Measurements from ENCODE around the gene PHGDH.

PHGDH gene

GRCh38 chr1:119713039-119713748 lies 1.5 kb downstream of the PHGDH start:
- no peak for TF ChIP-seq CTCF (IDR thresholded peaks at IDR 0.05; ENCODE audit: low read depth, low read length)
- Histone ChIP-seq H3K27me3 (no peaks in the 10 kb centered on the region), H3K4me1 (peaks cover 9% of the 10 kb centered on the region), H3K9me3 (no peaks in the 10 kb centered on the region), H3K4me3 (ENCODE audit: low read depth, low read length) (peak overlapping the region; percentile 87), H3K36me3 (peaks cover 9% of the 10 kb centered on the region)
- peak; percentile 44 for DNase-seq

- peaks cover 9% of the 10 kb centered on the region for H3K36me3 ChIP-seq
- H3K4me1 ChIP-seq: peaks cover 9% of the 10 kb centered on the region
- TF ChIP-seq CTCF (IDR thresholded peaks at IDR 0.05; ENCODE audit: low read depth, low read length): no peak
- H3K27me3 ChIP-seq: no peaks in the 10 kb centered on the region
- H3K4me3 ChIP-seq (ENCODE audit: low read depth, low read length): peak overlapping the region; percentile 87
- DNase-seq: no peak
- H3K9me3 ChIP-seq: no peaks in the 10 kb centered on the region
Measured at GRCh38 chr1:119713749-119714456, 2.2 kb downstream of the PHGDH start.

- H3K4me3 ChIP-seq (ENCODE audit: low read depth, low read length): peak overlapping the region; percentile 87
Measured at GRCh38 chr1:119714583-119714982, 2.8 kb downstream of the PHGDH start.

GRCh38 chr1:119715542-119715941 lies 3.8 kb downstream of the PHGDH start:
- H3K27me3 ChIP-seq: no peaks in the 10 kb centered on the region
- no peak for TF ChIP-seq CTCF (IDR thresholded peaks at IDR 0.05; ENCODE audit: low read depth, low read length)
- H3K36me3 ChIP-seq: peaks cover 18% of the 10 kb centered on the region
- no peak for DNase-seq
- peaks cover 9% of the 10 kb centered on the region for H3K4me1 ChIP-seq
- peak overlapping the region; percentile 3; the same call in 1 of the 2 replicates for H3K4me3 ChIP-seq (ENCODE audit: low read depth, low read length)
- no peaks in the 10 kb centered on the region for H3K9me3 ChIP-seq

More at GRCh38 chr1:119714583-119714982, 2.8 kb downstream of the PHGDH start:
- peaks cover 9% of the 10 kb centered on the region for H3K36me3 ChIP-seq
- no peaks in the 10 kb centered on the region for H3K9me3 ChIP-seq
- no peak for TF ChIP-seq CTCF (IDR thresholded peaks at IDR 0.05; ENCODE audit: low read depth, low read length)
- no peak for DNase-seq
- H3K4me1 ChIP-seq: peaks cover 9% of the 10 kb centered on the region
- H3K27me3 ChIP-seq: no peaks in the 10 kb centered on the region

GRCh38 chr1:119718409-119718808 lies 6.7 kb downstream of the PHGDH start:
- Histone ChIP-seq H3K9me3 (no peaks in the 10 kb centered on the region), H3K4me1 (peaks cover 7% of the 10 kb centered on the region), H3K27me3 (no peaks in the 10 kb centered on the region), H3K4me3 (ENCODE audit: low read depth, low read length) (no peak overlapping the region), H3K36me3 (peaks cover 39% of the 10 kb centered on the region)
- no peak for DNase-seq
- TF ChIP-seq CTCF (IDR thresholded peaks at IDR 0.05; ENCODE audit: low read depth, low read length): no peak

- no peak for DNase-seq
- no peak overlapping the region for H3K4me3 ChIP-seq (ENCODE audit: low read depth, low read length)
- no peak for TF ChIP-seq CTCF (IDR thresholded peaks at IDR 0.05; ENCODE audit: low read depth, low read length)
- H3K36me3 ChIP-seq: peaks cover 40% of the 10 kb centered on the region
- H3K4me1 ChIP-seq: peaks cover 6% of the 10 kb centered on the region; the same call in 1 of the 2 replicates
- no peaks in the 10 kb centered on the region for H3K27me3 ChIP-seq
- H3K9me3 ChIP-seq: no peaks in the 10 kb centered on the region
Measured at GRCh38 chr1:119718972-119719371, 7.2 kb downstream of the PHGDH start.

Measured in BE2C (cell line).